Measurements from ENCODE around the gene CRTC2. TPM values are rescaled to one million over a fixed set of nuclear protein-coding genes. Genes with fewer than 3 reads are reported as not detected.
A peak's percentile ranks its signal among the peaks of the same experiment; 100 is the strongest.

Gene CRTC2
- total RNA-seq, 3 donors from 2014 or later: 30.0 to 47.3 (median 47.1) TPM

- H3K4me3 ChIP-seq: no peak overlapping the region
- DNase-seq: no peak
These were observed 19.4 kb downstream of the CRTC2 start for GRCh38 chr1:153938996-153939395.

GRCh38 chr1:153937331-153937730 is 21.1 kb downstream of the CRTC2 start:
- Histone ChIP-seq H3K4me1 (ENCODE audit: low read depth) (no peaks in the 10 kb centered on the region), H3K36me3 (ENCODE audit: low read depth) (peaks cover 7% of the 10 kb centered on the region), H3K9me3 (no peaks in the 10 kb centered on the region), H3K4me3 (no peak overlapping the region)
- no peak for TF ChIP-seq CTCF (IDR thresholded peaks at IDR 0.05)
- no peak for ATAC-seq
- DNase-seq: no peak
- intact Hi-C loops (cut with DNase I, micrococcal nuclease): no loop called here

More at GRCh38 chr1:153938996-153939395, 19.4 kb downstream of the CRTC2 start:
- TF ChIP-seq CTCF (IDR thresholded peaks at IDR 0.05): no peak
- Histone ChIP-seq H3K36me3 (ENCODE audit: low read depth) (peaks cover 6% of the 10 kb centered on the region), H3K9me3 (no peaks in the 10 kb centered on the region), H3K4me1 (ENCODE audit: low read depth) (no peaks in the 10 kb centered on the region)
- intact Hi-C loops (cut with DNase I, micrococcal nuclease): no loop called here
- ATAC-seq: no peak

DNA sequence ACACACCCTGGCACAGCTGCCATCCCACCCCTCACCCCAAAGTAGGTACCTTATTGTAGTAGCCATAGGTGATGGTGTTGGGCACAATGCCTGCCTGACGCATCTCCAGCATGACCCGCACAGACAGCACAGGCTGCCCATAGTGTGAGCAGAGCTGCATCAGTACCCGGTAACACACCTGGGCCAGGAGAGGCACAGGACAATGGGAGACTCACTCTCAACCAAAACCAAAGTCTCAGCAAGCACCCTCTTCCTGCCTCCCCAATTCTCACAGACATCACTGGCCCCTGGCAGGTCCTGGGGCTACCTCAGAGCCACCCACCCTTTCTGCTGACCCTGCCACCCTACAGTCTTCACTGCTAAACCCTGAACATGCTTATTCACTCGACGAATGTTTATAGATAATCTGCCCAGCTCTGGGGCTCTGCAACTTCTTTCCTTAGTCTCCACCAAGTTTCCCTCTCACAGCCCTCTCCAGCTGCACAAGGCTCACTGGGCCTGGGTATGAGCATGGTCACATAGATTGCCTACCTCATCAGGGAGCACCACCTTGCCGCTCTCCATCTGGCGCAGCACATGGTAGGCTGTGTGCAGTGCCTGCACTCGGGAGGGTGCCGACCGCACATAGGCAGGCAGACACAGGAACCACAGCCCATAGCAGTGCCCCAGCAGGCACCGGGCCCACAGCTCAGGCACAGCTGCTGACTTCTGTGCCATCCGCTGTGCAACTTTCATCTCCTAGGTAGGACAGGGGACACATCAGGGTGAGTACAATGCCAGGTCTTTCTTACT is 22.2 kb downstream of the CRTC2 start:
- peaks cover 7% of the 10 kb centered on the region for H3K36me3 ChIP-seq (ENCODE audit: low read depth)

DNA sequence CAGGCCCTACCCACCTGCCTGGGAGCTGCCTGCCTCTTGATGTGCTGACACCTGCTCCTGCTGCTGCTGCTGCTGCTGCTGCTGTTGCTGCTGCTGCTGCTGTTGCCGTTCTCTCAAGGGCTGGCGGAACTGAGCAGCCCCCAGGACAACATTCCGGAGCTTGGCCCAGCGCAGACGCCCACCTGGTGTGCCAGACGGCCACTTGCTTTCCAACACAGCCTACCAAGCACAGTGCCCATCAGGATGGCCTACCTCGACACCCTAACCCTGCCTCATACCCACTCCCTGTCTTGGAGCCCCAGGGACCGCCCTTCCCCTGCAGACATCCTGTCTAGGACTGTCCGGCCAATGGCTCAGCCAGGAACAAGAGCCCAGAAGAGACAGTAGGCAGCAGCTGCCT is 23.7 kb downstream of the CRTC2 start:
- no peak for TF ChIP-seq CTCF (IDR thresholded peaks at IDR 0.05)
- no peak overlapping the region for H3K4me3 ChIP-seq
- no peak for ATAC-seq
- no peaks in the 10 kb centered on the region for H3K9me3 ChIP-seq
- H3K36me3 ChIP-seq (ENCODE audit: low read depth): peaks cover 7% of the 10 kb centered on the region
- intact Hi-C loops (cut with DNase I, micrococcal nuclease): no loop called here
- DNase-seq: peak in 1 of 3 donors; percentile 34
- no peaks in the 10 kb centered on the region for H3K4me1 ChIP-seq (ENCODE audit: low read depth)

More for the DNA sequence above, 22.2 kb downstream of the CRTC2 start:
- Histone ChIP-seq H3K9me3 (no peaks in the 10 kb centered on the region), H3K4me3 (no peak overlapping the region), H3K4me1 (ENCODE audit: low read depth) (no peaks in the 10 kb centered on the region)
- DNase-seq (peak in 1 of 3 donors; percentile 33), ATAC-seq (no peak)
- no peak for TF ChIP-seq CTCF (IDR thresholded peaks at IDR 0.05)
- intact Hi-C loops (cut with DNase I, micrococcal nuclease): no loop called here

DNA sequence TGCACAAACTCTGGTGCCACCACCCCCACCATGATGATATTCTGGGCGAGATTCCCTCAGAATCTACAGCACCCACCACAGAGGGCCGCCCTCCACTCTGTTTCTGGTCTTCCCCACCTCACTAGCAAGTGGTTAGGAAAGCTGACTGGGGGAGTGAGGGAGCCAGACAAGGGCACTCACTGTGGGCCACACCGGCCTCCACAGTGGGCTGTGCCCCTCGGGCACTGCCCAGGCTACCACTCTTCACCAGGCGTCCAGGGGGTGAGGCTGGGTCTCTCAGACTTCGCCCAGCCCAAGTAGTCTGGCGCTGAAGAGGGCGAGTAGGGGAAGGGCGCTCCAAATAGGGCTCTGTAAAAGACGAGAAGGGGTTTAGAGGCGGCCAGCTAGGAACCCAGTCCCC is 24.5 kb downstream of the CRTC2 start:
- Histone ChIP-seq H3K4me1 (ENCODE audit: low read depth) (no peaks in the 10 kb centered on the region), H3K36me3 (ENCODE audit: low read depth) (peaks cover 7% of the 10 kb centered on the region), H3K4me3 (no peak overlapping the region), H3K9me3 (no peaks in the 10 kb centered on the region)
- no peak for TF ChIP-seq CTCF (IDR thresholded peaks at IDR 0.05)
- intact Hi-C loops (cut with DNase I, micrococcal nuclease): no loop called here
- DNase-seq: no peak
- no peak for ATAC-seq
